Measurements from ENCODE around the gene CAPZA2.

- no peak for TF ChIP-seq POLR2AphosphoS5 (IDR thresholded peaks at IDR 0.05)
- no peak for TF ChIP-seq CTCF (IDR thresholded peaks at IDR 0.05)
These were observed 19.0 kb upstream of the CAPZA2 start for GRCh38 chr7:116843378-116843777.

Measured in suprapubic skin (tissue), 3 donors.